WTC11 (cell line): ENCODE results near the gene FAM13A. TPM values are rescaled to one million over a fixed set of nuclear protein-coding genes. Genes with fewer than 3 reads are reported as not detected.

Source experiments
- ATAC-seq: fragments of 200-7000 bp; cut with Tn5 transposase; 2 replicates; pipeline ENCODE4 v1.10.0; 2021; ENCODE audit warnings: mild to moderate bottlenecking, moderate library complexity
- CTCF ChIA-PET: fragments of 300-600 bp; sonication (Branson Sonifier 250); formaldehyde crosslinking; loops from one replicate; lab custom pipeline; 2021; ENCODE audit warnings: antibody characterized with exemption; lab: Charles Lee
- POLR2A ChIA-PET: fragments of 350-600 bp; sonication (Branson Sonifier 250); formaldehyde crosslinking; loops from one replicate; lab custom pipeline; 2021; ENCODE audit warnings: antibody characterized with exemption; lab: Charles Lee
- DNase-seq: peaks from one replicate; pipeline ENCODE4 v3.0.0; 2021; ENCODE audit warnings: low spot score
- H3K27ac Mint-ChIP-seq: 2 replicates; pipeline ENCODE4 v1.8.0; 2021; ENCODE audit warnings: mixed read lengths
- H3K27me3 Mint-ChIP-seq: 2 replicates; pipeline ENCODE4 v1.8.0; 2021; ENCODE audit warnings: low read depth, mild to moderate bottlenecking, moderate library complexity, mixed read lengths
- H3K36me3 Mint-ChIP-seq: 2 replicates; pipeline ENCODE4 v1.8.0; 2021; ENCODE audit warnings: mixed read lengths
- H3K4me1 Mint-ChIP-seq: 2 replicates; pipeline ENCODE4 v1.8.0; 2022; ENCODE audit warnings: mixed read lengths
- H3K4me3 Mint-ChIP-seq: 2 replicates; pipeline ENCODE4 v1.8.0; 2021; ENCODE audit warnings: mild to moderate bottlenecking, moderate library complexity, mixed read lengths
- H3K9me3 Mint-ChIP-seq: 2 replicates; pipeline ENCODE4 v1.8.0; 2021; ENCODE audit warnings: mixed read lengths
- AFF4 ChIP-seq: sonication (generic); formaldehyde crosslinking; IDR thresholded peaks from 2 replicates; pipeline ENCODE4 v1.8.1; 2023; ENCODE audit warnings: mild to moderate bottlenecking, missing genetic modification reagents, borderline replicate concordance
- CTCF ChIP-seq: fragments of 200-600 bp; IDR thresholded peaks from 2 replicates; pipeline ENCODE4 v1.8.0; 2022; ENCODE audit warnings: antibody characterized with exemption
- EMX1 ChIP-seq: fragments of 250-450 bp; sonication (Bioruptor Pico); IDR thresholded peaks from 2 replicates; pipeline ENCODE4 v1.8.0; 2021; ENCODE audit warnings: mild to moderate bottlenecking
- ERG ChIP-seq: fragments of 250-450 bp; sonication (Bioruptor Pico); IDR thresholded peaks from 2 replicates; pipeline ENCODE4 v1.8.0; 2021; ENCODE audit warnings: mild to moderate bottlenecking
- FOXJ3 ChIP-seq: sonication (generic); formaldehyde crosslinking; IDR thresholded peaks from 2 replicates; pipeline ENCODE4 v1.9.0; 2021; ENCODE audit warnings: missing genetic modification reagents, mild to moderate bottlenecking, borderline replicate concordance
- FOXK1 ChIP-seq: sonication (generic); formaldehyde crosslinking; IDR thresholded peaks from 2 replicates; pipeline ENCODE4 v1.8.0; 2022; ENCODE audit warnings: mild to moderate bottlenecking, moderate library complexity, missing genetic modification reagents
- GABPB1 ChIP-seq: sonication (generic); formaldehyde crosslinking; IDR thresholded peaks from 2 replicates; pipeline ENCODE4 v1.8.1; 2023; ENCODE audit warnings: mild to moderate bottlenecking, missing genetic modification reagents
- GRHL2 ChIP-seq: fragments of 250-450 bp; sonication (Bioruptor Pico); IDR thresholded peaks from 2 replicates; pipeline ENCODE4 v1.8.0; 2022; ENCODE audit warnings: mild to moderate bottlenecking, moderate library complexity; ENCODE audit not compliant: insufficient replicate concordance, severe bottlenecking
- SOX15 ChIP-seq: fragments of 250-450 bp; sonication (Bioruptor Pico); IDR thresholded peaks from 2 replicates; pipeline ENCODE4 v1.9.0; 2021; ENCODE audit warnings: mild to moderate bottlenecking
- STAT6 ChIP-seq: sonication (generic); formaldehyde crosslinking; conservative IDR thresholded peaks from 2 replicates; pipeline ENCODE4 v1.8.1; 2023; ENCODE audit warnings: mild to moderate bottlenecking, low read depth, missing genetic modification reagents, moderate library complexity
- ZNF121 ChIP-seq: sonication (generic); formaldehyde crosslinking; IDR thresholded peaks from 2 replicates; pipeline ENCODE4 v1.8.0; 2023; ENCODE audit warnings: missing genetic modification reagents
- ZNF138 ChIP-seq: sonication (generic); formaldehyde crosslinking; conservative IDR thresholded peaks from 2 replicates; pipeline ENCODE4 v1.8.1; 2022; ENCODE audit warnings: mild to moderate bottlenecking, moderate library complexity, missing genetic modification reagents
- ZNF396 ChIP-seq: fragments of 250-450 bp; sonication (Bioruptor Pico); IDR thresholded peaks from 2 replicates; pipeline ENCODE4 v1.8.0; 2021; ENCODE audit warnings: mild to moderate bottlenecking, moderate library complexity, borderline replicate concordance
- ZNF425 ChIP-seq: fragments of 250-450 bp; sonication (Bioruptor Pico); conservative IDR thresholded peaks from 2 replicates; pipeline ENCODE4 v1.9.0; 2021; ENCODE audit warnings: mild to moderate bottlenecking
- ZSCAN18 ChIP-seq: fragments of 250-450 bp; sonication (Bioruptor Pico); IDR thresholded peaks from 2 replicates; pipeline ENCODE4 v2.1.2; 2022; ENCODE audit warnings: mild to moderate bottlenecking, moderate library complexity
- total RNA-seq: library from RNA; stranded (reverse); gene quantifications from 3 replicates; pipeline ENCODE4 v1.2.3, GENCODE V29; 2021

FAM13A gene
- total RNA-seq, 1 experiment from 2014 or later: 14.6 TPM

GRCh38 chr4:88775529-88775928 is 281.5 kb downstream of the FAM13A start (continued):
- no peak for TF ChIP-seq CTCF
- TF ChIP-seq STAT6 (CRISPR knock-in tag): no peak
- no peak for TF ChIP-seq GABPB1
- TF ChIP-seq ZNF138 (CRISPR knock-in tag): no peak
- no peak for TF ChIP-seq ZNF396 (CRISPR knock-in tag)

GRCh38 chr4:88775026-88775425 is 282.0 kb downstream of the FAM13A start:
- H3K9me3 Mint-ChIP-seq: no peaks in the 10 kb centered on the region
- ATAC-seq: no peak
- POLR2A ChIA-PET: no interaction called here
- no peak for DNase-seq
- H3K36me3 Mint-ChIP-seq: peaks cover 7% of the 10 kb centered on the region
- CTCF ChIA-PET: no interaction called here
- H3K4me3 Mint-ChIP-seq: no peak overlapping the region
- H3K27ac Mint-ChIP-seq: no peak overlapping the region
- H3K4me1 Mint-ChIP-seq: no peaks in the 10 kb centered on the region
- TF ChIP-seq GRHL2 (CRISPR knock-in tag): no peak
- no peak for TF ChIP-seq FOXK1 (CRISPR knock-in tag)
- TF ChIP-seq ZSCAN18 (CRISPR knock-in tag): no peak
- TF ChIP-seq ERG (CRISPR knock-in tag): no peak
- no peaks in the 10 kb centered on the region for H3K27me3 Mint-ChIP-seq

GRCh38 chr4:88771883-88772450 is 285.0 kb downstream of the FAM13A start:
- TF ChIP-seq EMX1 (CRISPR knock-in tag) (no peak), ZNF121 (CRISPR knock-in tag) (no peak), FOXJ3 (no peak), ZNF425 (CRISPR knock-in tag) (no peak), SOX15 (no peak), AFF4 (CRISPR knock-in tag) (no peak)
- Mint-ChIP-seq H3K27me3 (no peaks in the 10 kb centered on the region), H3K36me3 (peaks cover 7% of the 10 kb centered on the region), H3K9me3 (no peaks in the 10 kb centered on the region), H3K4me3 (no peak overlapping the region), H3K27ac (no peak overlapping the region), H3K4me1 (no peaks in the 10 kb centered on the region)
- POLR2A ChIA-PET: no interaction called here
- DNase-seq (no peak), ATAC-seq (no peak)
- CTCF ChIA-PET: no interaction called here
